GM12873 (cell line): ENCODE data around the gene RFC4.

ENCODE experiments used
- CTCF ChIP-seq: IDR thresholded peaks from 2 replicates; pipeline ENCODE4 v1.5.1; 2012; ENCODE audit warnings: low read depth, mild to moderate bottlenecking, moderate library complexity, low read length, control low read depth; ENCODE audit not compliant: insufficient read depth; ENCODE audit errors: missing control alignments

Gene RFC4

GRCh38 chr3:186746008-186746407 lies 60.3 kb downstream of the RFC4 start:
- no peak for TF ChIP-seq CTCF

- no peak for TF ChIP-seq CTCF
Observed at GRCh38 chr3:186743666-186744065, 62.6 kb downstream of the RFC4 start.

- no peak for TF ChIP-seq CTCF
Observed at GRCh38 chr3:186742618-186743380, 63.5 kb downstream of the RFC4 start.
